ENCODE data around the gene DDX4. TPM values are rescaled to one million over a fixed set of nuclear protein-coding genes. Genes with fewer than 3 reads are reported as not detected.

The DDX4 gene
- total RNA-seq, 1 donor from 2014 or later, result not detected

GRCh38 chr5:55817030-55817429, 79.2 kb downstream of the DDX4 start:
- DNase-seq (ENCODE audit: extremely low read depth, low read depth, low spot score), result no peak

GRCh38 chr5:55820488-55820887, 82.6 kb downstream of the DDX4 start:
- no peak for DNase-seq (ENCODE audit: extremely low read depth, low read depth, low spot score)

- no peak for DNase-seq (ENCODE audit: extremely low read depth, low read depth, low spot score)
Measured at GRCh38 chr5:55821731-55822512, 84.1 kb downstream of the DDX4 start.

GRCh38 chr5:55823151-55823796, 85.4 kb downstream of the DDX4 start:
- no peak for DNase-seq (ENCODE audit: extremely low read depth, low read depth, low spot score)

GRCh38 chr5:55829956-55830355, 92.1 kb downstream of the DDX4 start:
- no peak for DNase-seq (ENCODE audit: extremely low read depth, low read depth, low spot score)

GRCh38 chr5:55832446-55832845, 94.6 kb downstream of the DDX4 start:
- DNase-seq (ENCODE audit: extremely low read depth, low read depth, low spot score), result no peak

- DNase-seq (ENCODE audit: extremely low read depth, low read depth, low spot score), result no peak
Measured at GRCh38 chr5:55836191-55836590, 98.3 kb downstream of the DDX4 start.

GRCh38 chr5:55841976-55842375, 104.1 kb downstream of the DDX4 start:
- no peak for DNase-seq (ENCODE audit: extremely low read depth, low read depth, low spot score)

GRCh38 chr5:55847837-55848236, 110.0 kb downstream of the DDX4 start:
- DNase-seq (ENCODE audit: extremely low read depth, low read depth, low spot score), result no peak

- no peak for DNase-seq (ENCODE audit: extremely low read depth, low read depth, low spot score)
Measured at GRCh38 chr5:55848783-55849182, 110.9 kb downstream of the DDX4 start.

- no peak for DNase-seq (ENCODE audit: extremely low read depth, low read depth, low spot score)
Measured at GRCh38 chr5:55850839-55851674, 113.2 kb downstream of the DDX4 start, which contains the start of gene IL31RA. TSS of gene IL31RA (plus strand) at chr5:55851357. CDS start at chr5:55851571, 214 bp downstream.

- no peak for DNase-seq (ENCODE audit: extremely low read depth, low read depth, low spot score)
Measured at GRCh38 chr5:55851675-55851979, 113.8 kb downstream of the DDX4 start.

- no peak for DNase-seq (ENCODE audit: extremely low read depth, low read depth, low spot score)
Measured at GRCh38 chr5:55852503-55852902, 114.6 kb downstream of the DDX4 start.

- DNase-seq (ENCODE audit: extremely low read depth, low read depth, low spot score), result no peak
Measured at GRCh38 chr5:55853041-55853670, 115.3 kb downstream of the DDX4 start.

- no peak for DNase-seq (ENCODE audit: extremely low read depth, low read depth, low spot score)
Measured at GRCh38 chr5:55853818-55854217, 116.0 kb downstream of the DDX4 start.

- no peak for DNase-seq (ENCODE audit: extremely low read depth, low read depth, low spot score)
Measured at GRCh38 chr5:55855509-55855908, 117.6 kb downstream of the DDX4 start.

GRCh38 chr5:55856516-55857246, 118.8 kb downstream of the DDX4 start:
- no peak for DNase-seq (ENCODE audit: extremely low read depth, low read depth, low spot score)

GRCh38 chr5:55857247-55857640, 119.4 kb downstream of the DDX4 start:
- no peak for DNase-seq (ENCODE audit: extremely low read depth, low read depth, low spot score)

GRCh38 chr5:55858104-55858503, 120.2 kb downstream of the DDX4 start:
- DNase-seq (ENCODE audit: extremely low read depth, low read depth, low spot score), result no peak

- DNase-seq (ENCODE audit: extremely low read depth, low read depth, low spot score), result no peak
Measured at GRCh38 chr5:55860288-55860687, 122.4 kb downstream of the DDX4 start.
